ENCODE data around the gene COG5.

DNA sequence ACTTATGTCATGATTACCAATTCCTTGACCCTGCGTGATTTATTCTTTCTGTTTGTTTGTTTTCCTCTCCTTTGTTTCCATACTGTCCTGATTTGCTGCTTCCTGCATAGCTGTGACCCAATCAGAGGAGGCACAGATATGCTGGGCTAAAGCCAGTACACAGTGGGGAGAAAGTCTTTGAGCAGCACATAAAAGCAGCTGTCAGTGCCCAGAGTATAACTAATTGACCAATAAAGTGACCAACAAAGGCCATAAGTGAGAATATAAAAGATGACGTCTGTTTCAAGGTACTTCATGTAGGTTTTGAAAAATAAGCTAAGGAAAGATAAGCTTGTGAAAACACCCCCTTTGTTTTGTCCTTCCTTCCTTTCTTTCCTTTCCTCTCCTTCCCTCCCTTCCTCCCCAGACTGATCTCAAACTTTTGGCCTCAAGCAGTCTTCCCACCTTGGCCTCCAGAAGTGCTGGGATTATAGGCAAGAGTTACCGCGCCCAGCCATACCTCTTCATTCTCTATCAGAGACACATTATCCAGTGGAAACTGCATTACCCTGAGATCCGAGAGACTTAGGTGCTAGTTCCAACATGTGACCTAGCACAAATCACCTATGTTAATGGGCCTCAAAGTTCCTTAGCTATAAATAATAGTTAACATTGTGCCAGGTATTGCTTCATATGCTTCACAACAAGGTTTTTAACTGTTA lies 33.3 kb upstream of the COG5 start:
- TF ChIP-seq, protein P1, sequence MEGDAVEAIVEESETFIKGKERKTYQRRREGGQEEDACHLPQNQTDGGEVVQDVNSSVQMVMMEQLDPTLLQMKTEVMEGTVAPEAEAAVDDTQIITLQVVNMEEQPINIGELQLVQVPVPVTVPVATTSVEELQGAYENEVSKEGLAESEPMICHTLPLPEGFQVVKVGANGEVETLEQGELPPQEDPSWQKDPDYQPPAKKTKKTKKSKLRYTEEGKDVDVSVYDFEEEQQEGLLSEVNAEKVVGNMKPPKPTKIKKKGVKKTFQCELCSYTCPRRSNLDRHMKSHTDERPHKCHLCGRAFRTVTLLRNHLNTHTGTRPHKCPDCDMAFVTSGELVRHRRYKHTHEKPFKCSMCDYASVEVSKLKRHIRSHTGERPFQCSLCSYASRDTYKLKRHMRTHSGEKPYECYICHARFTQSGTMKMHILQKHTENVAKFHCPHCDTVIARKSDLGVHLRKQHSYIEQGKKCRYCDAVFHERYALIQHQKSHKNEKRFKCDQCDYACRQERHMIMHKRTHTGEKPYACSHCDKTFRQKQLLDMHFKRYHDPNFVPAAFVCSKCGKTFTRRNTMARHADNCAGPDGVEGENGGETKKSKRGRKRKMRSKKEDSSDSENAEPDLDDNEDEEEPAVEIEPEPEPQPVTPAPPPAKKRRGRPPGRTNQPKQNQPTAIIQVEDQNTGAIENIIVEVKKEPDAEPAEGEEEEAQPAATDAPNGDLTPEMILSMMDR (IDR thresholded peaks at IDR 0.05 in 8 of 11, conservative IDR thresholded peaks at IDR 0.05 in 3 of 11), result no peak
- TF ChIP-seq POLR2A (IDR thresholded peaks at IDR 0.05), result no peak
